Large intestine (tissue), 3 donors: ENCODE measurements around the gene KCNQ1. TPM values are rescaled to one million over a fixed set of nuclear protein-coding genes. Genes with fewer than 3 reads are reported as not detected.

Experiments
- DNase-seq, 2 donors: peaks; one replicate each; pipeline versions ENCODE4 v3.0.0 to v3.0.0-alpha.2; 2013
- H3K27ac ChIP-seq: one replicate; pipeline ENCODE4 v1.5.1; 2013; ENCODE audit warnings: low read length
- H3K27me3 ChIP-seq: 2 replicates; pipeline ENCODE4 v1.6.1; 2013; ENCODE audit warnings: low read length; ENCODE audit not compliant: control insufficient read depth, insufficient read depth
- H3K36me3 ChIP-seq: 2 replicates; pipeline ENCODE4 v1.6.1; 2013; ENCODE audit warnings: low read length; ENCODE audit not compliant: control insufficient read depth, insufficient read depth
- H3K4me1 ChIP-seq: one replicate; pipeline ENCODE4 v1.6.1; 2013; ENCODE audit warnings: low read length; ENCODE audit not compliant: control insufficient read depth, insufficient read depth
- H3K4me3 ChIP-seq: one replicate; pipeline ENCODE4 v1.5.1; 2013; ENCODE audit warnings: low read length
- H3K9me3 ChIP-seq: one replicate; pipeline ENCODE4 v1.6.1; 2013; ENCODE audit warnings: mild to moderate bottlenecking, low read depth, low read length, moderate library complexity; ENCODE audit not compliant: control insufficient read depth
- WGBS: methylation state at CpG from one replicate; pipeline ENCODE4 v1.1.5; 2013; ENCODE audit warnings: low lambda C conversion rate; ENCODE audit not compliant: insufficient coverage; 5-methylcytosine and 5-hydroxymethylcytosine counted together
- polyA plus RNA-seq: library from polyadenylated mRNA; unstranded; fragments of 120-200 nt; gene quantifications from one replicate; pipeline ENCODE4 v1.2.1, GENCODE V29; 2013

KCNQ1 gene
- polyA plus RNA-seq, 1 donor: 19.5 TPM

DNA sequence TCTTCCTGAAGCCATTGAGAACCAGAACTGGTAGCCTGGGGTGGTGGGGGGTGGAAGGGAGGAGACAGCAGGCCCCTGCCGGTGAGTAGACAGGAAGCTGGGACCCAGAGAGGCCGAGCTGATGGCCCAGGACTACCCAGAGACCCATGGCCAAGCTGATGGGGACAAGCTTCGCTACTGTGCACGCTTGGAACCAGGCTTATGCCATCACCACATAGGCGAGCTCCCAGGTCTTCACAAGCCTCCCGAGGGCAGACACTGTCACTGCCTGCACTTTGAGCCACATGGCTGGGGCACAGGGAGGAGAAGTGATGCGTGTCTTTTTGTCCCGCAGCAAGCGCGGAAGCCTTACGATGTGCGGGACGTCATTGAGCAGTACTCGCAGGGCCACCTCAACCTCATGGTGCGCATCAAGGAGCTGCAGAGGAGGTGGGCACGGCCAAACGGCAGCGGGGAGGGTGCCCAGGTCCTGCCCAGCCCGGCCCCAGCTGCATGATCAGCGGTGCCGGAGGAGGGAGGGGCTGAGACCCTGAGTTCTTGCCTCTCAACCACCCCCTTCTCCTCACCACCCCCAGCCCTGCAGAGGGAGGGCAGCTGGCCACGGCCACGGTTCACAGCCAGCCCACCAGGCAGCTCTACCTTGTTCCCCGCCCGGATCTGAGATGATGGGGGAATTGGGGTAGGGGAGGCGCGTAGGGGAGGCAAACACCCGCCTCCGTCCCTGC lies 331.0 kb downstream of the KCNQ1 start:
- no peak for DNase-seq
- H3K36me3 ChIP-seq: no peaks in the 10 kb centered on the region
- H3K27me3 ChIP-seq: no peaks in the 10 kb centered on the region
- H3K27ac ChIP-seq: no peak overlapping the region
- H3K9me3 ChIP-seq: no peaks in the 10 kb centered on the region
- H3K4me3 ChIP-seq: no peak overlapping the region
- no CpG with 5 or more reads among the region's 29 CpGs for WGBS
- peaks cover 35% of the 10 kb centered on the region for H3K4me1 ChIP-seq

DNA sequence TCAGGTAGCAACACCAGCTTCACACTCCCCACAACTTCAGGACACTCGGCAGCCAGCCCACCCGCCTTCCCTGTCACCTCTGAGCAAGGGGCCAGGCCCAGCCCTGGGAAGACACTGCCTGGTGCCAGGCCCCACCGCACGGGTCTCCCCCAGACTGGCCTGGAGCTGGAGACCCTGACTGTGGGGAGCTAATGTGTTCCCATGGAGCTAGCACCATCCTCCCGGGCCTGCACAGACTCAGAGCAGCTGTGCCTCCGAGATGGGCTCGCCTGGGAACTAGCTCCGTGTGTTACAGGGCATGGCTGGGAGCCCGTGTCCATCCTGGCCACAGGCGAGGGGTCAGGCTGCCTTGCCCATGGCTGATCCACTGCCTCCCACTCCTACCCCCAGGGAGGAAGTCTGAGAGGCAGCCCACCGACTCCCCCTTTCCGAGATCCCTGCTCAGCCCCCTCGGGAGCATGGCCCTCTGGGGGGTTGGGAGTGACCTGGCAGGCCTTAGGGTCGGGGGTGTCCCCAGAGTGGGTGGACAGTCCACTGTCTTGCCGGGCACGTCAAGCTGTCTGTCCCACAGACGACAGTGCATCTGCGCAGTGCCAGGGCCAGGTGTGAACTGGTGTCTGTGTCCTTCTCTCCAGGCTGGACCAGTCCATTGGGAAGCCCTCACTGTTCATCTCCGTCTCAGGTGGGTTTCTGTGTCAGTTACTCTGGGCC lies 331.7 kb downstream of the KCNQ1 start:
- no peak for DNase-seq
- Histone ChIP-seq H3K4me1 (peaks cover 42% of the 10 kb centered on the region), H3K36me3 (no peaks in the 10 kb centered on the region), H3K27ac (no peak overlapping the region), H3K4me3 (no peak overlapping the region), H3K27me3 (no peaks in the 10 kb centered on the region), H3K9me3 (no peaks in the 10 kb centered on the region)
- WGBS: no CpG with 5 or more reads among the region's 19 CpGs

DNA sequence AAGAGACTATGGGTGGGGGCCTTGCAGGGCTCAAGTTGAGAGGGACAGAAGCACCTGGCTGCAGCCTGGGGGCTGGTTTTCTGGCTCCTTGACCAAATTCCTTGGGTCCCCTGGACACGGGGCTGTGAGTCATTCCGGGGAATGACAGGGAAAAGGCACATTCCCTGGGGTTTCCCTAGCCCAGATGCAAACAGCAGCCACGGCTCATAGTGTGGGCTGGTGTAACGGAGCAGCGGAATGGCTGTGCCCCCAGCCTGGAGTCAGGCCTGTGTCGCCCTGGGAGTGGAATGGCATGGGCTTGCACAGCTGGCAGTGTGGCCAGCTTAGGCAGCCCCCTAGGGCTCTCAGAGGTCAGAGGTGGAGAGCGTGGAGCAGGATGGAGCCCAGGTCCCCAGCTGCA lies 332.6 kb downstream of the KCNQ1 start:
- no CpG with 5 or more reads among the region's 7 CpGs for WGBS
- H3K4me3 ChIP-seq: no peak overlapping the region
- H3K27ac ChIP-seq: no peak overlapping the region
- peaks cover 48% of the 10 kb centered on the region for H3K4me1 ChIP-seq
- DNase-seq: no peak
- no peaks in the 10 kb centered on the region for H3K36me3 ChIP-seq
- no peaks in the 10 kb centered on the region for H3K9me3 ChIP-seq
- no peaks in the 10 kb centered on the region for H3K27me3 ChIP-seq

DNA sequence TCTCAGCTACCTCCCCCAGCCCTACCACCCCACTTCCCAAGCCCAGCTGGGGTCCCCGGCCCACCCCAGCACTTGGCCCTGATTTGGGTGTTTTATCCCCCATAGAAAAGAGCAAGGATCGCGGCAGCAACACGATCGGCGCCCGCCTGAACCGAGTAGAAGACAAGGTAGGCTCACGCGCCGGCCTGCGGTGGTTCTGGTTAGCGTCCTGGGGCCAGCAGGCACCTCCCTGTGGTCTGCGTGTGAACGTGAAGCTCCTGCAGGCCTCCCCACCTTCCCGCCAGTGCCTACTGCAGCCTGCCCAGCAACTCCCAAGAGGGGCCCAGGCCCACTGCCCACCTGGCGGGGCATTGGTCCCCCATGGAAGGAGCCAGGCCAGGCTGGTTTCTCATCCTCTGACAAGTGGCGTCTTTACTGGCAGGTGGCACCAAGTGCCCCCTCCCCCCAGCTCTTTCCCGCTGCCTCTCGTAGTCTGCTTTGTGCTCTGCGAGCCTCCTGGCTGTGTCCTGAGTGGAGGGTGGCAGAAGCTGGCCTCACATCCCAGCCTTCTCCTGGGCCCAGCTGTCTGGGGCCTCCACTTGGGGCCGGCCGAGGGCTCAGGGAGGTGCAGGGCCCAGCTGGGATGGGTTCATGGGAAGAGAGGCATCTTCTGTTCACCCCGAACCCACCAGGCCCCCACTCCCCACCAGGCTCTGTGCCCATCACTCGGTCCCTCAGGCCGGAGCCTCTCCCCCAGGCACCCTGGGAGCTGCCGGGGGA lies 333.2 kb downstream of the KCNQ1 start:
- no peak for DNase-seq
- Histone ChIP-seq H3K36me3 (no peaks in the 10 kb centered on the region), H3K27me3 (no peaks in the 10 kb centered on the region), H3K9me3 (no peaks in the 10 kb centered on the region), H3K4me3 (no peak overlapping the region), H3K27ac (peak overlapping the region; percentile 65), H3K4me1 (peaks cover 48% of the 10 kb centered on the region)
- no CpG with 5 or more reads among the region's 27 CpGs for WGBS

DNA sequence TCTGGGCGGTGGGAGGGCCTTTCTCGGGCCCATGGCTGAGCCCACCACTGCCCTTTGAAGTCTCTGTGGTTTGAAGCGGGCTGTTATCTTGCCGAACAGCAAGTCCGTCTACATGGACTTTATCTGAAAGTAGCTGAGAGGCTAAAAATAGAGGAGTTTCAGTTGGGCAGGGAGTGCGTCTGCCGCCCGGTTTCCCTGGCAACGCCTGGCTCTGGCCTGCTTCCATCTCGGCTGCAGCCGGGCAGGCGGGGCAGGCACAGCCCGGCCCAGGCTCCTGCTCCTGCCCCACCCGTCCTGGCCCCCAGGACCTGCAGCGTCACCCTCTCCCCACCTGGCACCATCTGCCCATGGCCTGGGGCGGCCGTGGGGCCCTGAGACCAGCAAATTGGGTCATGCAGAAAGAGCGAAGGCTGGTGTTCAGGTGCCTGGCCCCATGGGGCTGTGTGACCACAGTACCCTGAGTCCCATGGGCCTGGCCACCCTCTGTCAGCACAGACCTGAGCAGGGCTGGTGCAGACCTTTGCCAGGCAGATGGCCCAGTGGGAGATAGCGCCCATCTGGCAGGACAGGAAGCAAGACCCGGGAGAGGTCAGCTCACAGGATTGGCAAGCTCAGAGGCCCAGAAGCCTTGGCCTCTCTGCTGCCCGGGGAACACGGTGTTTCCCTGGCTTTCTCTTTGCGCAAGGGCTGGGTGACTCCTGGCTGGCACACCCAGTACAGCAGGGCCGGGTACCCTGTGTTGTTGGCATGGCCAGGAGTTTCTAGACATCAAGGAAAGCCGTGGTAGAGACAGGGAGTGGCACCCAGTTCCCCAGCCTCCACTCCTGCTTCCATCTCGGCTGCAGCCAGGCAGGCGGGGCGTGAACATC lies 334.1 kb downstream of the KCNQ1 start:
- Histone ChIP-seq H3K4me1 (peaks cover 48% of the 10 kb centered on the region), H3K9me3 (no peaks in the 10 kb centered on the region), H3K36me3 (no peaks in the 10 kb centered on the region), H3K27ac (peak overlapping the region; percentile 65), H3K4me3 (no peak overlapping the region), H3K27me3 (no peaks in the 10 kb centered on the region)
- DNase-seq: peak; percentile 77 to 84
- no CpG with 5 or more reads among the region's 28 CpGs for WGBS

DNA sequence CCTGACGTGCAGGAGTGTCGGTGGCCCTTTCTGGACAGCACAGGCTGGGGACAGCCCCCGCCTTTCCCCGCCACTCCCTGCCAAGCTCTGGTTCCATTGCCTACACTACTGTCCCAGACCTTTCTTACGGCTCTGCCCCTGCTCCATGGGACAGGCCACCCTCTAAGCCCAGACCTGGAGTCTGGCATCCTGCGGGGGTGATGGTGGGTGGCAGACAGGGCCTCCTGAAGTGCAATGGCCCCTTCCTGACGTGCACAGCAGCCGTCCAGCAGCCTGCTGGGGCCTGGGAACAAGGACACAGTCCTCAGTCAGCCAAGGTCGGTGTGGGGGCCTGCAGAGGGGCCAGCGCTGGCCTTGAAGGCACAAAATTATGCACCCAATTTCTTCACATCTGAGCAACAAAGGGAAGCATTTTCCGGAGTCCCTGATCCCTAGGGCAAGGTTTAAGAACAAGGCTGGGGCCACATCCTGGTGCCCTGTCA lies 334.7 kb downstream of the KCNQ1 start:
- no CpG with 5 or more reads among the region's 11 CpGs for WGBS
- no peaks in the 10 kb centered on the region for H3K9me3 ChIP-seq
- peak overlapping the region; percentile 65 for H3K27ac ChIP-seq
- H3K27me3 ChIP-seq: no peaks in the 10 kb centered on the region
- H3K4me3 ChIP-seq: no peak overlapping the region
- DNase-seq: peak in 1 of 2 donors; percentile 46
- peaks cover 48% of the 10 kb centered on the region for H3K4me1 ChIP-seq
- no peaks in the 10 kb centered on the region for H3K36me3 ChIP-seq

DNA sequence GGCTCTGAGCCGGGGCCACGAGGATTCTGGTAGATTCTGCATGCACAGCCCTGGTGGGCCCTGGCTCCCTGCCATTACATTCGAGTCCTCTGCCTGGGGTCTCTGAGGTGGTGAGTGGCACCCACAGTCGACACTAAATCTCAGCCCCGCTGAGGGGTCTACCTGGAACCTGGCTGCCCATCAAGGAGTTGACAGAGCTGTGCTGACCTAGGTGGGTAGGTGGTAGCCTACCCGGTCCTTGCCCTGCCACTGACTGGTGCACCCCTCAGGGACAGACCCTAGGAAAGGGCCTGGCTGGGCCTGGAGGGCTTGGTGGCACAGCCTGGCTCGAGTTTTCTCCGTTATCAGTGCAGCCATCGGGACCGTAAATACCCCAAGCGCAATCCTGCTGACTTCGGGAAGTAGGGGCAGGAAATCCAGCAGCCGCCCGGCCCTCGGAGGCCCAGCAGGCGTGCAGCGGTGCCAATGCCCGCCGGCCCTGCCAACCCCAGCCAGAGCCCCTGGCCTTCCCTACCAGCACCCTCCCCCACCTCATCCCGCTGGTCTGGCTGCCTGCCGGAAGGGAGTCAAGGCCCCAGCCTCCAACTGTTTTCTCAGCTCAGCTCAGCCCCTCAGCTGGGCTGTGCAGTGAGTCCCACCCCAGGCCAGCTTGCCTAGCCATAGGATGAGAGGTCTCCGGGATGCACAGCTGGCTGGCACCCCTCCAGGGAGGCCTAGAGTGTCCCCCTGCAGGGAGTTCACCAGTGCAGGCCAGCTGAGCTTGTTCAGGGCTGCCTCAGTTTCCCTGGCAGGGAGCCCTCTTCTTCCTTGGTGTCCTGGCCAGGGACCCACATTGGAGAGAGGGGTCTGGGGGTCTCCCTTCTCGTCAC lies 335.4 kb downstream of the KCNQ1 start:
- Histone ChIP-seq H3K9me3 (no peaks in the 10 kb centered on the region), H3K36me3 (no peaks in the 10 kb centered on the region), H3K4me3 (no peak overlapping the region), H3K27me3 (no peaks in the 10 kb centered on the region), H3K4me1 (peaks cover 48% of the 10 kb centered on the region), H3K27ac (peak overlapping the region; percentile 65)
- DNase-seq: peak in 1 of 2 donors; percentile 33
- no CpG with 5 or more reads among the region's 23 CpGs for WGBS

DNA sequence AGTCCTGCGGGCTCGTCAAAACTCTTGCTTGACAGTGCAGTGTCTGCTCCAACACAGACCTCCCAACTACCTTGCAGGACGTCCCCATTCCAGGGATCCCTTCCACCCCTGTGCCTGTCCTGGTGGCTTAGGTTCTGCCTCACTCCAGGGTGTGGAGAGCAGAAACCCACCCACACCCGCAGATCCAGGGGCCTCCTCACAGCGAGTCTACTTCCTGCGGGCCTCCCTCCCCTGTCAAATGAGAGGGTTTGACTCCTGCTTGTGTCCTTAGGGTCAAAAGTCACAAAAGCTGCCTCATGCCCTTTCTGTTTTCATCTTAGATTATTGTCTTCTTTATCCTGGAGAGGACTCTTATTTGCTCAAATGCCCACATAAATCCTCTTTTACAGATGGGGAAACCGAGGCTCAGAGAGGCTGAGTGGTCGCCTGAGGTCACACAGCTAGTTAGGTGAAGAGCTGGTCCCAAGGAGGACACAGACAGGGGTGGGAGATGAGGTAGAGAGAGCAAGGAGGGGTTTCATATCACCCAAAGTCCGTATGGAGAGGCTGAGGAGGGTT lies 336.1 kb downstream of the KCNQ1 start:
- 100% methylated on average over 1 of the region's 9 CpGs for WGBS
- Histone ChIP-seq H3K4me3 (no peak overlapping the region), H3K9me3 (no peaks in the 10 kb centered on the region), H3K36me3 (no peaks in the 10 kb centered on the region), H3K27me3 (no peaks in the 10 kb centered on the region), H3K27ac (no peak overlapping the region), H3K4me1 (peaks cover 48% of the 10 kb centered on the region)
- DNase-seq: no peak
